Mucosa of rectum (tissue), 2 donors: ENCODE results near the gene PTGER1.

Experiments
- H3K27ac ChIP-seq, 2 donors: one replicate each; pipeline ENCODE4 v1.7.0; 2013; ENCODE audit warnings: inconsistent platforms in 2 of 2, low read depth in 2 of 2, low read length in 2 of 2
- H3K27me3 ChIP-seq, 2 donors: one replicate each; pipeline ENCODE4 v1.7.0; 2013; ENCODE audit warnings: low read length in 2 of 2; ENCODE audit not compliant: control insufficient read depth in 2 of 2, insufficient read depth in 2 of 2
- H3K36me3 ChIP-seq, 2 donors: one replicate each; pipeline ENCODE4 v1.7.0; 2013; ENCODE audit warnings: low read length in 2 of 2; ENCODE audit not compliant: control insufficient read depth in 2 of 2, insufficient read depth in 2 of 2
- H3K4me1 ChIP-seq, 2 donors: one replicate each; pipeline ENCODE4 v1.7.0; 2013; ENCODE audit warnings: low read length in 2 of 2, mild to moderate bottlenecking in 1 of 2; ENCODE audit not compliant: control insufficient read depth in 2 of 2, insufficient read depth in 2 of 2
- H3K4me3 ChIP-seq, 2 donors: one replicate each; pipeline ENCODE4 v1.7.0; 2013; ENCODE audit warnings: low read length in 2 of 2
- H3K9ac ChIP-seq, 2 donors: one replicate each; pipeline ENCODE4 v1.7.0; 2013; ENCODE audit warnings: low read length in 2 of 2, low read depth in 1 of 2, mild to moderate bottlenecking in 1 of 2
- H3K9me3 ChIP-seq, 2 donors: one replicate each; pipeline ENCODE4 v1.7.0; 2013; ENCODE audit warnings: low read length in 2 of 2; ENCODE audit not compliant: control insufficient read depth in 2 of 2
- donor health status: healthy.
- donor health status: Normal muscosa, but diverticular disease.

The PTGER1 gene

DNA sequence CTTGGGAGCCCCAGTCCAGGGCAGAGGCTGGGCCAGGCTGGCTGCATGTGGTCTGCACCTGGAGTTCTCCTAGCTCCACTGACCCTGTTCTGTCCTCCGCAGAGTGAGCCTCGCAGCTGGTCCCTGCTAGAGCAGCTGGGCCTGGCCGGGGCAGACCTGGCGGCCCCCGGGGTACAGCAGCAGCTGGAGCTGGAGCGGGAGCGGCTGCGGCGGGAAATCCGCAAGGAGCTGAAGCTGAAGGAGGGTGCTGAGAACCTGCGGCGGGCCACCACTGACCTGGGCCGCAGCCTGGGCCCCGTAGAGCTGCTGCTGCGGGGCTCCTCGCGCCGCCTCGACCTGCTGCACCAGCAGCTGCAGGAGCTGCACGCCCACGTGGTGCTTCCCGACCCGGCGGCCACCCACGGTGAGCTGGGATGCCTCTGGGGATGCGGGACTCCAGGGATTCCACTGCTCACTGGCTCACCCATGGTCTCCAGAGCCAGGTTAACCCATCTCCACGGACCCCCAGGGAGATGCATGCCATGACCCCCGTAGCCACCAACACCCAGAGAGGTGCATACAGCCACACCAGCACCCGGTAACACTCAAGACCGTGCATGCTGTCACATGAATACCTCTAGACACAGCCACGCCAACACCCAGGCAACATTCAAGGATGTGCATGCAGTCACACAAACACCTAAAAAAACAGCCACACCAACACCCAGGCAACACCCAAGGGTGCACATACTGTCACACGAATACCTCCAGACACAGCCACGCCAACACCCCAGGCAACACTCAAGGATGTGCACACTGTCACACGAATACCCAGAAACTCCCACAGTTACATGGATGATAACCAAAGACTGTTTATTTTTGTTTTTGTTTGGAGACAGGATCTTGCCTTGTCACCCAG lies 33.9 kb downstream of the PTGER1 start:
- H3K9ac ChIP-seq = no peak overlapping the region
- no peak overlapping the region for H3K27ac ChIP-seq
- H3K36me3 ChIP-seq = peaks cover 18 to 30% of the 10 kb centered on the region in 2 donors
- peaks cover 8 to 10% of the 10 kb centered on the region in 2 donors for H3K4me1 ChIP-seq
- H3K27me3 ChIP-seq = no peaks in the 10 kb centered on the region
- H3K4me3 ChIP-seq = no peak overlapping the region
- H3K9me3 ChIP-seq = no peaks in the 10 kb centered on the region

DNA sequence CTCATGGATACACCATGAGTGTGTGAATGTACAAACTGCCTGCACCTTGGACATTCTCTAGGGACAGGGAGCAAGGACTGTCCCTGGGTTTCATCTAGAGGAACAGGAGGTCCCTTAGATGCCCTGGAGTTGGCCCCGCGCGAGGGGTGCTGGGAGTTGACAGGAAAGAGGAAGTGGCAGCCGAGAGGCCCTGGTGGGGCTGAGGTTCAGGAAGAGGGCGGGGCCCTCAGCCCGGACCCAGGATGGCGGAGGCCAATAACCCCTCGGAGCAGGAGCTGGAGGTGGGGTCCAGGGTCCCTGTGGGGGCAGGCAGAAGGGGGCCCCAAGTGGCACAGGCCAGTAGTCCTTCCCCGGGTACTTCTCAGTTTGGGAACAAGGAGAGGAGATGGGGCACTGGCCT lies 35.1 kb downstream of the PTGER1 start:
- peak overlapping the region in 1 of 2 donors; percentile 17 for H3K27ac ChIP-seq
- no peaks in the 10 kb centered on the region for H3K9me3 ChIP-seq
- H3K27me3 ChIP-seq = no peaks in the 10 kb centered on the region
- peaks cover 8 to 13% of the 10 kb centered on the region in 2 donors for H3K4me1 ChIP-seq
- H3K4me3 ChIP-seq = peak overlapping the region; percentile 33 to 70
- peak overlapping the region; percentile 22 to 47 for H3K9ac ChIP-seq
- H3K36me3 ChIP-seq = peaks cover 14 to 25% of the 10 kb centered on the region in 2 donors

DNA sequence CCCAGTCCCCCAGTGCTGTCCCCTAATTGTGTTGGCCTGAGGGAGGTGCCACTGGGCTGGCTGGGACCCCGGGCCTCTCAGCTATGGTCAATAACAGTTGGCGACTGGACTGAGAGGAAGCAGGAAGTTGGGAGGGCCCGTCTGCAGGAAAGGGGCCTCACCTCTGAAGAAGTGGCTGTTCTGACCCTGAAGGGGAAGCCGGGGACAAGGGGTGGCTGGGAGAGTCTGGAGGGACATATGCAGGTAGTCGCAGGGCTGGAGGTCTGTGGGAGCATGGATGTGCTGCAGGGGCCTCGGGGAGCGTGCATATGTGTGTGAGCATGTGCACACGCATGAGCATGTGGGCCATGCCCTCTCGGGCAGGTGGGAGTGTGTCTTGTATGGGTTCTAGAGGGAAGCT lies 36.1 kb downstream of the PTGER1 start:
- H3K27me3 ChIP-seq = no peaks in the 10 kb centered on the region
- no peaks in the 10 kb centered on the region for H3K9me3 ChIP-seq
- no peak overlapping the region for H3K9ac ChIP-seq
- peaks cover 17 to 23% of the 10 kb centered on the region in 2 donors for H3K4me1 ChIP-seq
- H3K27ac ChIP-seq = no peak overlapping the region
- H3K36me3 ChIP-seq = peaks cover 10 to 17% of the 10 kb centered on the region in 2 donors
- no peak overlapping the region for H3K4me3 ChIP-seq

- no peak overlapping the region for H3K27ac ChIP-seq
These were observed 37.5 kb downstream of the PTGER1 start for GRCh38 chr19:14437578-14438140.

DNA sequence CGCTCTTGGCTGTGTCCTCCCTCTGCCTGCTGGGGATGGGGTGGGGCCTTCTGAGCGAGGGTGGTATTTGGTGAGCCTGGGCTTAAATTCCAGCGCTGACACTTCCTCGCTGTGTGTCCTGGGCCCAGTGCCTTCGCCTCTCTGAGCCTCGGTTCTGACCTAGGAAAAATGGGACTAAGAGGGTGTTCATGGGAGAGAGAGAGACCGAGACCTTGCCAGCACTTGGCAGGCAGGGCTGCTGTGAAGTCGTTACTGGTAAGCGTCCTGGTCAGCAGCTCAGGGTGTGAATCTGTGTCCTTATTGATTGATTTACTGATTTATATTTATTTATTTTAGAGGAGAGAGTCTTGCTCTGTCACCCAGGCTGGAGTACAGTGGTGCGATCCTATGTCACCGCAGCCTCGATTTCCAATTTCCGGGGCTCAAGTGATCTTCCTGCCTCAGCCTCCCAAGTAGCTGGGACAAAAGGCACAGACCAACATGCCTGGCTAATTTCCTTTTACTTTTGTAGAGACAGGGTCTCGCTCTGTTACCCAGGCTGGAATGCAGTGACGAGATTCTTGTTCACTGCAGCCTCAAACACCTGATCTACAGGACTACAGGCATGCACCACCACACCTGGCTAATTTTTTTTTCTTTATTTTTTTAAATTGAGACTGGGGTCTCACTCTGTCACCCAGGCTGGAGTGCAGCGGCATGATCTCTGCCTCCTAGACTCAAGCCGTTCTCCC lies 39.7 kb downstream of the PTGER1 start:
- Histone ChIP-seq H3K4me3 (no peak overlapping the region), H3K27ac (peak overlapping the region; percentile 48 to 63), H3K9me3 (no peaks in the 10 kb centered on the region), H3K36me3 (no peaks in the 10 kb centered on the region), H3K4me1 (peaks cover 29 to 30% of the 10 kb centered on the region in 2 donors), H3K9ac (no peak overlapping the region), H3K27me3 (peaks cover 3 to 5% of the 10 kb centered on the region in 2 donors)

More at GRCh38 chr19:14437578-14438140, 37.5 kb downstream of the PTGER1 start:
- Histone ChIP-seq H3K9ac (no peak overlapping the region), H3K36me3 (peaks cover under 1 to 5% of the 10 kb centered on the region in 2 donors), H3K9me3 (no peaks in the 10 kb centered on the region), H3K27me3 (peaks cover 0 to under 1% of the 10 kb centered on the region in 2 donors), H3K4me1 (peaks cover 27 to 32% of the 10 kb centered on the region in 2 donors), H3K4me3 (no peak overlapping the region)

DNA sequence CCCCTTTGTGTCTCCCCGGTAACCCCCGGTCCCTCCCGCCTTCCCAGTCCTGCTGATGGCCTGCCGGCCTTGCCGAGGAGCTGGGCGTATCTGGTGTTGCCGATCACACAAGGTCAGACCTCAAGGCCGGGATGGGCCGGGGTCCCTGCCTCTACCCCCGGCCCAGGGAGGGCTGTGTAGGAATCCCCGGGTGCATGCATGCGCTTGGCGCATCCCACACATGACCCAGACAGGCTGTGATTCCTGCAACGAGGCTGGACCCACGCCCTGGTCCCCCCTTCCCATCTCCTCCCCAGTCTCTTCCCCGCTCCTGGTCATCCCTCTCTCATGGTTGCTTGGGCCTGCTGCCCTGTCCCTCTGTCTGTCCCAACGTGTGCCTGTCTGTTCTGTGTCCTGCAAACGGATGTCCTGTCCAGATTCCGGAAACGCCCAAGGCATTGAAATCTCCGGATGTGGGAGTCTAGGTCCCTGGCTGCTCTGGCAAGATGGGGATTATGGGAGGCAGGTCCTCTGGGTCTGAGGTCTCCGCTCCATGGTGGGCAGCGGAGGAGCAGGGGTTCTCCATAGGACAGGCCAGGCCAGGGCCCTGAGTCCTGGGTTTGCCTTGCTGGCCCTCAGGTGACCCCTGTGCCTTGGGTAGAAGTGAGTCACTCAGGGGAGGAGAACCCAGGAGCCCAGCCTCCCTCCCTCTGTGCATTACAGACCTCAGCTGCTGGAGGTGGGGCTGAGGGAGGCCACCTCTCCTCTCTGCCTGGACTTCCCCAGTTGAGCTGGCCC lies 40.4 kb downstream of the PTGER1 start:
- Histone ChIP-seq H3K9me3 (no peaks in the 10 kb centered on the region), H3K27ac (peak overlapping the region; percentile 48 to 63), H3K4me3 (peak overlapping the region; percentile 54 to 70), H3K36me3 (no peaks in the 10 kb centered on the region), H3K9ac (peak overlapping the region in 1 of 2 donors; percentile 64), H3K4me1 (peaks cover 24 to 26% of the 10 kb centered on the region in 2 donors), H3K27me3 (peaks cover 3 to 5% of the 10 kb centered on the region in 2 donors)

- H3K27me3 ChIP-seq = peaks cover 3 to 5% of the 10 kb centered on the region in 2 donors
- peak overlapping the region; percentile 26 to 64 for H3K9ac ChIP-seq
- peak overlapping the region; percentile 48 to 63 for H3K27ac ChIP-seq
- peak overlapping the region; percentile 54 to 70 for H3K4me3 ChIP-seq
- H3K4me1 ChIP-seq = peaks cover 21 to 24% of the 10 kb centered on the region in 2 donors
- no peaks in the 10 kb centered on the region for H3K36me3 ChIP-seq
- no peaks in the 10 kb centered on the region for H3K9me3 ChIP-seq
These were observed 41.3 kb downstream of the PTGER1 start for GRCh38 chr19:14433554-14434501.

- Histone ChIP-seq H3K9me3 (no peaks in the 10 kb centered on the region), H3K27me3 (peaks cover 3 to 5% of the 10 kb centered on the region in 2 donors), H3K36me3 (no peaks in the 10 kb centered on the region), H3K9ac (peak within 1 kb of the TSS; percentile 60 to 64), H3K4me1 (peaks cover 21 to 24% of the 10 kb centered on the region in 2 donors), H3K4me3 (peak within 1 kb of the TSS; percentile 54 to 70), H3K27ac (peak within 1 kb of the TSS; percentile 48 to 63)
These were observed 42.2 kb downstream of the PTGER1 start, which contains the start of gene PKN1 for GRCh38 chr19:14432791-14433553. Gene PKN1, plus strand, starts transcription at chr19:14433306. Its CDS starts 216 bp downstream, at chr19:14433522.
